Fibroblast of lung (primary cell): ENCODE results near the gene TMCC3. TPM values are rescaled to one million over a fixed set of nuclear protein-coding genes. Genes with fewer than 3 reads are reported as not detected.

ENCODE experiments used
- DNase-seq, 2 donors: peaks; one replicate each; pipeline versions ENCODE4 v3.0.0 to v3.0.0-alpha.2; 2010; ENCODE audit warnings: low read depth in 2 of 2
- H2AFZ ChIP-seq: 2 replicates; pipeline ENCODE4 v1.5.1; 2012; ENCODE audit warnings: low read length, control low read depth, inconsistent platforms
- H3K27ac ChIP-seq: 2 replicates; pipeline ENCODE4 v1.5.1; 2011; ENCODE audit warnings: low read length, control low read depth; ENCODE audit not compliant: insufficient read depth
- H3K27me3 ChIP-seq: 2 replicates; pipeline ENCODE4 v1.5.1; 2011; ENCODE audit warnings: mild to moderate bottlenecking, low read length; ENCODE audit not compliant: control insufficient read depth, insufficient read depth
- H3K36me3 ChIP-seq: 2 replicates; pipeline ENCODE4 v1.5.1; 2011; ENCODE audit warnings: low read length; ENCODE audit not compliant: control insufficient read depth, insufficient read depth
- H3K4me1 ChIP-seq: 2 replicates; pipeline ENCODE4 v1.5.1; 2011; ENCODE audit warnings: low read length; ENCODE audit not compliant: control insufficient read depth, insufficient read depth; ENCODE audit errors: extremely low read depth
- H3K4me2 ChIP-seq: 2 replicates; pipeline ENCODE4 v1.5.1; 2011; ENCODE audit warnings: low read length, control low read depth; ENCODE audit not compliant: insufficient read depth; ENCODE audit errors: extremely low read depth
- H3K4me3 ChIP-seq, 4 experiments: fragments of 200-600 bp in 1 of 4; sonication (generic) in 1 of 4; replicated peaks in 1 of 4; 2 replicates each; pipeline ENCODE4 v1.5.1; 2011 to 2016; ENCODE audit warnings: low read length in 4 of 4, low read depth in 3 of 4, mild to moderate bottlenecking in 3 of 4, control low read depth in 2 of 4, inconsistent platforms in 1 of 4, mixed read lengths in 1 of 4; ENCODE audit not compliant: insufficient read depth in 1 of 4; ENCODE audit errors: control extremely low read depth in 1 of 4
- H3K79me2 ChIP-seq: 2 replicates; pipeline ENCODE4 v1.5.1; 2012; ENCODE audit warnings: mild to moderate bottlenecking, low read length, inconsistent platforms; ENCODE audit not compliant: control insufficient read depth, insufficient read depth
- H3K9ac ChIP-seq: 2 replicates; pipeline ENCODE4 v1.5.1; 2011; ENCODE audit warnings: mild to moderate bottlenecking, low read length, control low read depth; ENCODE audit not compliant: insufficient read depth
- H3K9me3 ChIP-seq: 2 replicates; pipeline ENCODE4 v1.5.1; 2012; ENCODE audit warnings: low read depth, low read length; ENCODE audit not compliant: control insufficient read depth, insufficient read depth
- H4K20me1 ChIP-seq: 2 replicates; pipeline ENCODE4 v1.5.1; 2011; ENCODE audit warnings: low read length; ENCODE audit not compliant: control insufficient read depth, insufficient read depth; ENCODE audit errors: extremely low read depth
- CTCF ChIP-seq, 2 donors: IDR thresholded peaks in 1 of 2; conservative IDR thresholded peaks in 1 of 2; 1 replicate in 1 of 2; 2 replicates in 1 of 2; pipeline ENCODE4 v1.5.1; 2011 to 2012; ENCODE audit warnings: low read length in 2 of 2, control low read depth in 1 of 2, inconsistent platforms in 1 of 2, low read depth in 1 of 2, mild to moderate bottlenecking in 1 of 2
- EZH2 ChIP-seq: IDR thresholded peaks from 2 replicates; pipeline ENCODE4 v1.5.1; 2012; ENCODE audit warnings: low read length, control low read depth, mild to moderate bottlenecking; ENCODE audit errors: missing control alignments
- polyA plus RNA-seq, 2 donors: library from polyadenylated mRNA; depleted of rRNA in 1 of 2; stranded (reverse) in 1 of 2; unstranded in 1 of 2; fragments of >200 nt; gene quantifications; 2 replicates each; pipeline ENCODE4 v1.2.1, GENCODE V29; 2011 to 2012; ENCODE audit warnings: missing spikeins in 1 of 2
- total RNA-seq: library from RNA; depleted of rRNA; stranded (reverse); fragments of >200 nt; gene quantifications from 2 replicates; pipeline ENCODE4 v1.2.1, GENCODE V29; 2014

TMCC3 gene
- total and polyA plus RNA-seq, 2 donors (not counting 1 experiment from before 2014, with no cell fraction given): 0.22 to 0.33 TPM

- Histone ChIP-seq H3K9me3 (no peaks in the 10 kb centered on the region), H4K20me1 (no peaks in the 10 kb centered on the region), H3K4me1 (no peaks in the 10 kb centered on the region), H3K27me3 (peaks cover 2% of the 10 kb centered on the region), H3K36me3 (no peaks in the 10 kb centered on the region), H3K9ac (no peak overlapping the region), H3K4me2 (no peak overlapping the region), H3K27ac (no peak overlapping the region), H3K79me2 (no peaks in the 10 kb centered on the region), H3K4me3 (no peak overlapping the region), H2AFZ (no peak overlapping the region)
- TF ChIP-seq EZH2 (no peak), CTCF (conservative IDR thresholded peaks at IDR 0.05 in 1 of 2, IDR thresholded peaks at IDR 0.05 in 1 of 2; ENCODE audit: low read depth in 1 of 2, low read length in 2 of 2) (no peak)
- DNase-seq: no peak
These were observed 21.6 kb upstream of the TMCC3 start for GRCh38 chr12:94671917-94672316.

DNA sequence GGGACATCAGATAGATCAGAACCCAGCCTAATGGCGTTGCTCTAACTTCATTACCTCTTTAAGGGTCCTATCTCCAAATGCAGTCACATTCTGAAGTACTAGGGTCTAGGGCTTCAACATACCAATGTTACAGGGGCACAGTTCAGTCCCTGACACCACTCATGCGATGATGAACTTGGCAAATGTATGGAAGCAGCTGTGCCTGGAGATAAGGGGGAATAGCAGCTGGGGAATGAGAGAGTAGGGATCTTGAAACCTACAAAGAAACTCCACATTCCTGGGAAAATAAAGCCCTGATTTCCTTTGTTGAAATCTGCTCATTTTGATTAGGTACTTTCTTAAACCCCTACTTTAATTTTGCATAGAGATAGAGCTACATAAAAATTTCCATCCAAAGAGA, 20.5 kb upstream of the TMCC3 start:
- Histone ChIP-seq H2AFZ (no peak overlapping the region), H3K9me3 (no peaks in the 10 kb centered on the region), H3K27ac (no peak overlapping the region), H3K9ac (no peak overlapping the region), H3K79me2 (no peaks in the 10 kb centered on the region), H3K36me3 (no peaks in the 10 kb centered on the region), H3K4me3 (no peak overlapping the region), H3K4me2 (no peak overlapping the region), H3K27me3 (peaks cover 2% of the 10 kb centered on the region), H4K20me1 (no peaks in the 10 kb centered on the region), H3K4me1 (no peaks in the 10 kb centered on the region)
- no peak for TF ChIP-seq EZH2
- DNase-seq: no peak

DNA sequence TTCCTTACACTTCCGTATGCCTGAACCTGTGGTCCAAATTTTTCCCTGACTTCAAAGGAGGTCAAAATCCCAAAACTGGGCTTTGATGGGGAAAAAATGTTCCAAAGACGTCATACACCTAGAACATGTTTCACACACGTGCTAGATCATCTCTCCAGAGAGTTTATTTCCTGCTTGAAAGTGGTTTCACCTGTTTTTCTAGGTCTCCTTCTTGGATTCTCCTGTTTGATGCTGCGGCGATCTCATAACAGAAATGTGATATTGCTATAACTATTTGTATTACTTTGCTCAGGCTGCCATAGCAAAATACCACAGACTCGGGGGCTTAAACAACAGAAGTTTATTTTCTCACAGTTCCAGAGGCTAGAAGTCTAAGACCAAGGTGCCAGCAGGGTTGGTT, 19.7 kb upstream of the TMCC3 start:
- H3K36me3 ChIP-seq: no peaks in the 10 kb centered on the region
- H3K27me3 ChIP-seq: peaks cover 5% of the 10 kb centered on the region
- no peak overlapping the region for H3K9ac ChIP-seq
- no peak overlapping the region for H3K4me2 ChIP-seq
- H4K20me1 ChIP-seq: no peaks in the 10 kb centered on the region
- no peaks in the 10 kb centered on the region for H3K9me3 ChIP-seq
- H2AFZ ChIP-seq: no peak overlapping the region
- H3K4me1 ChIP-seq: no peaks in the 10 kb centered on the region
- no peak for DNase-seq
- no peak overlapping the region for H3K4me3 ChIP-seq
- TF ChIP-seq EZH2: no peak
- no peak for TF ChIP-seq CTCF (conservative IDR thresholded peaks at IDR 0.05 in 1 of 2, IDR thresholded peaks at IDR 0.05 in 1 of 2; ENCODE audit: low read depth in 1 of 2, low read length in 2 of 2)
- H3K79me2 ChIP-seq: no peaks in the 10 kb centered on the region
- no peak overlapping the region for H3K27ac ChIP-seq
